GM21423 (cell line): ENCODE measurements around the gene NR0B2.
"Not testable (repeated sequence)": the region's sequence is repeated elsewhere in the genome, so short reads cannot be mapped to it uniquely, and the experiment has no call there.

ENCODE experiments used
- ATAC-seq: cut with Tn5 transposase; IDR thresholded peaks from one replicate; pipeline ENCODE4 v1.9.1; 2021; ENCODE audit warnings: mild to moderate bottlenecking, moderate library complexity; ENCODE audit not compliant: unreplicated experiment

NR0B2 gene, protein sequence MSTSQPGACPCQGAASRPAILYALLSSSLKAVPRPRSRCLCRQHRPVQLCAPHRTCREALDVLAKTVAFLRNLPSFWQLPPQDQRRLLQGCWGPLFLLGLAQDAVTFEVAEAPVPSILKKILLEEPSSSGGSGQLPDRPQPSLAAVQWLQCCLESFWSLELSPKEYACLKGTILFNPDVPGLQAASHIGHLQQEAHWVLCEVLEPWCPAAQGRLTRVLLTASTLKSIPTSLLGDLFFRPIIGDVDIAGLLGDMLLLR

GRCh38 chr1:26913754-26914619 lies at the start of gene NR0B2:
NR0B2 (minus strand) TSS chr1:26913975; CDS start chr1:26913940, 35 bp downstream.
- no peak for ATAC-seq

- no peak for ATAC-seq
Measured at GRCh38 chr1:26961826-26962225, 48.1 kb upstream of the NR0B2 start.

GRCh38 chr1:26960625-26960966 lies 46.8 kb upstream of the NR0B2 start:
- no peak for ATAC-seq

DNA sequence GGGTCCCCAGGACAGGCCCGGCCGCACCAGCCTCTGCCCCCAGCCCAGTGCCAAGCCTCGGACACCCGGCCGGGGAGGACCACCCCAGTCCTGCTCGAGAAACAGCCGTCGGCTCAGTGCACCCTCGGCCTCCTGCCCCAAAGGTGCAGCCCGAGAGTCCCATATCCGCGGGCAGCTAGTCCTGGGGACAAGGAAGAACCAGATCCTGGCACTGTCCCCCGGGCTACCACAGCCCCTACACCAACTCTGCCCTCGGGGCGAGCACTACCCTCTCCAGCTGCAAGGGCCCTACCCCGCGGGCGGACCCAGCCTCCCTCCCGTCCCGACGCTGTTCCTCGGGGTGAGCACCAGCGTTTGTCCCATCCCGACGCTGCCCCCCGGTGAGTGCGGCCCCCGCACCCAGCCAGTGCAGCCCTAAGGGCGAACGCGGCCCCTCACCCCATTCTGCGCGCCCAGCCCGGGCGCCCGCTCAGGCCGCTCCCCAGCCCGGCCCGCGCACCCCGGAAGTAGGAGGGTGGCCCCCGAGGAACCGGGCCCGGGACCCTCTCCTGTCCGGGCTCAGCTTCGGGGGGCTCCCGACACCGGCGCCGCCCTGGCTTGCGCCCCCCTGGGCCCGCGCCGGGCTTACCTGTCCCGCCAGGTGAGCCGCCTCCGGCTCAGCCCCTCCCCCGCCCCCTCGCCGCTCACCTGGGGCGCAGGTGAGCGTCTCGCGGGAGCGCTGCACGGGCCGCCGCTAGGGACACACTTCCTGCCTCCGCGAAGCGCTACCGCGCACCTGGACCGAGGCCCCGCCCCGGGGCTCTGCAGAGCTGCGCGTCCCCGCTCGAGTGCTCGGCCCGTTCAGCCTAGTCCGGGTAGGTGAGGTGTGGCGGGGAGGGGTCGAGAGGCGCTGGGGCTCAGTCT lies 46.2 kb upstream of the NR0B2 start, which contains the start of gene KDF1:
KDF1 (minus strand) TSS at position 747 of the 903 bp plus-strand sequence. CDS start 8,088 bp downstream, outside the sequence.
- no peak for ATAC-seq

- no peak for ATAC-seq
Measured at GRCh38 chr1:26959270-26959669, 45.5 kb upstream of the NR0B2 start.

DNA sequence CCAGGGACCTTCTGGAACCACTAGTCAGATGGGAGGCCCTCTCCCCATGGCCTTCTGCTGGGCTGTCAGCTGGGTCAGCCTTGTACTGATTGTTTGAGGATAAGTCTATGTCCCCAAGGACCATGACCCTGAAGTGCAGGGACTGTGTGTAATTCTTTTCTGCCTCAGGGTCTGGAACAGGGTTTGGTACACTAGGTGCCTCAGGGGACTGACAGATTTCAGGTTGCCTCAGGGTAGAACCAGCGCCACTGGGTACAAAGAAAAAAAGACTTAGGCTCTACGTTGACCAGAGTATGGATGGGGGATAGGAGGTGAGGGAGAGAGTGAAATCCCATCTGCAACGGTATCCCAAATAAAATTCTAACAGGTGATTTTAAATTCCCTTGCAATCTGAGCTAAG lies 43.5 kb upstream of the NR0B2 start:
- no peak for ATAC-seq

- ATAC-seq, result no peak
Measured at GRCh38 chr1:26956321-26956720, 42.5 kb upstream of the NR0B2 start.

GRCh38 chr1:26953374-26953773 lies 39.6 kb upstream of the NR0B2 start:
- no peak for ATAC-seq

- ATAC-seq, result no peak
Measured at GRCh38 chr1:26951821-26952497, 38.2 kb upstream of the NR0B2 start.

- no peak for ATAC-seq
Measured at GRCh38 chr1:26951216-26951615, 37.4 kb upstream of the NR0B2 start.

- no peak for ATAC-seq
Measured at GRCh38 chr1:26950602-26951001, 36.8 kb upstream of the NR0B2 start.

DNA sequence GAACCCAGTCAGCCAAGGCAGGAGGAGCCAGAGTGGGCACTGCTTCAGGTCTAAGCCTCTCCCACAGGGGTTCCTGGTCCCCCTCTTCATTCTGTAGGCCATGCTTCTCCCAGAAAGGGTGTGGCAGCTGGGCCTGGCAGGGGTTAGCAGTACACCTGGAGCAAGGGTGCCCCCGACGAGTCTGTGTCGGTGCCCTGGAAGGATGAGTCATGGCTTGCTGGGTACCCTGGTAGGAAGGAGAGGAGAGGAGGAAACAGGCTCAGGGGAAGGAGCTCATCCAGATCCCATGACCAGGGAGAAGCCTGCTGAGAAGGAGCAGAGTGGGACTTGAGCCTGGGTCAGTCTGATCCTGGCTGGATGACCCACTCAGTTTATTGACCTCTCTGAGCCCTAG lies 36.1 kb upstream of the NR0B2 start:
- no peak for ATAC-seq

- ATAC-seq, result no peak
Measured at GRCh38 chr1:26949266-26949925, 35.6 kb upstream of the NR0B2 start.

DNA sequence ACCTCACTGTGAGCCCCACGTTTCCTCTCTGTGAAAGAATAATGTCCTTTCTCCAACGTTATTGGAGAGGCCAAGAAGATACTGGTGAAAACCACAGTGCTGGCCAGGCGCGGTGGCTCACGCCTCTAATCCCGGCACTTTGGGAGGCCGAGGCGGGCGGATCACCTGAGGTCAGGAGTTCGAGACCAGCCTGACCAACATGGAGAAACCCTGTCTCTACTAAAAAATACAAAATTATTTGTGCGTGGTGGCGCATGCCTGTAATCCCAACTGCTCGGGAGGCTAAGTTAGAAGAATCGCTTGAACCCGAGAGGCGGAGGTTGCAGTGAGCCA lies 34.9 kb upstream of the NR0B2 start:
- not testable (repeated sequence) for ATAC-seq

DNA sequence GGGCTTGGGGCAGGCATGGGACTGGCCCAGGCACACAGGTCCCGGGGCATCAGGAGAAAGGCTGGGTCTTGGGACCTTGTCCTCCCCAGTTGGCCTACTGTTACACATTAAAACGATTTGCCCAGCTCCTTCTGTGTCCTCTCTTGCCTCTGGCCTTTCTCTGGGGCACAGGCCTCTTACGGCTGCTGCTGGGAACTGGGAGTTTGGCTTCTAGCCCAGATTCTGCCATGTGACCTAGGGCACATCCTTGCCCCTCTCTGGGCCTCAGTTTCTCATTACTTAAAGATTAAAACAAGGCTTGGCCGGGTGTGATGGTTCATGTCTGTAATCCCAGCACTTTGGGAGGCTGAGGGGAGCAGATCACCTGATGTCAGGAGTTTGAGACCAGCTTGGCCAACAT lies 32.5 kb upstream of the NR0B2 start:
- no peak for ATAC-seq

DNA sequence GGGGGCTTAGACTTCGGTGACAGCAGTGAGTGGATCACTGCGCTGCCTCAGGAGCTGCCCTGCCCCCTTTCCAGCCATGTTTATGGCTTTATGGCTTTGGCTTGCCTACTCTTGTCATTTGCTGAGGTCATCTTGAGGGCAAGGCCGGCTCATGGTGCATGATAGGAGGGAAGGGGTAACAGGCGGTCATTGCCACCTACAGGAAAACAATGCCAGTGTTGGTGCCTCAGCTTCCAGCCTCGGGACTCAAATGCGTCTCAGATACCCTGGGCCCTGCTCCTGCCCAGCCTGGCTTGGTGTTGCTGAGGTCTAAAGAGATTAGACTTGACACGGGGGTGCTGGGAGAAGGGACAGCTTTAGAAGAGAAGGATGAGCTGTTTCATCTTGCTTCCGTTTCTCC lies 32.0 kb upstream of the NR0B2 start:
- no peak for ATAC-seq

DNA sequence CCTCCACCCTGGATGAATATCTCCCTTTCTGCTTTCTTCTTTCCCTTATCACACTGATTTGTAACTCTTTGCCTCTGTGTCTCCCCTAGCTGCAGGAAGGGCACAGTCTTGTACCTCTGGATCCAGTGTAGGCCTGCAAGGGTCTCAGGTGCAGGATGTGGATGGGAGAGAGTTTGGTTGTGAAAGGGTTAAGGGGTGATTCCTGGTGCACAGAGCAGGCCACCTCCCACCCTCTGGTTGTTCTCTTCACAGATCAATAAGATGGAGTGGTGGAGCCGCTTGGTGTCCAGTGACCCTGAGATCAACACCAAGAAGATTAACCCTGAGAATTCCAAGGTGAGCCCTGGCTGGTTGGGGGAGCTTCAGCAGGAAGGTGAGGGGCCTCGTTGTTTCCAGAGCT lies 31.4 kb upstream of the NR0B2 start:
- no peak for ATAC-seq

DNA sequence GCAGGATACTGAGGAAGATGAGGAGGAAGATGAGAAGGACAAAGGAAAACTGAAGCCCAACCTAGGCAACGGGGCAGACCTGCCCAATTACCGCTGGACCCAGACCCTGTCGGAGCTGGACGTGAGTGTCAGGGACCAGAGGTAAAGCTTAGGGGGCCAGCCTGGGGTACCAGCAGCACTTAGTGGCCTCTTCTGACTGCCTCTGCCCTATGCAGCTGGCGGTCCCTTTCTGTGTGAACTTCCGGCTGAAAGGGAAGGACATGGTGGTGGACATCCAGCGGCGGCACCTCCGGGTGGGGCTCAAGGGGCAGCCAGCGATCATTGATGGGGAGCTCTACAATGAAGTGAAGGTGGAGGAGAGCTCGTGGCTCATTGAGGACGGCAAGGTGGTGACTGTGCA lies 28.9 kb upstream of the NR0B2 start:
- ATAC-seq, result no peak

DNA sequence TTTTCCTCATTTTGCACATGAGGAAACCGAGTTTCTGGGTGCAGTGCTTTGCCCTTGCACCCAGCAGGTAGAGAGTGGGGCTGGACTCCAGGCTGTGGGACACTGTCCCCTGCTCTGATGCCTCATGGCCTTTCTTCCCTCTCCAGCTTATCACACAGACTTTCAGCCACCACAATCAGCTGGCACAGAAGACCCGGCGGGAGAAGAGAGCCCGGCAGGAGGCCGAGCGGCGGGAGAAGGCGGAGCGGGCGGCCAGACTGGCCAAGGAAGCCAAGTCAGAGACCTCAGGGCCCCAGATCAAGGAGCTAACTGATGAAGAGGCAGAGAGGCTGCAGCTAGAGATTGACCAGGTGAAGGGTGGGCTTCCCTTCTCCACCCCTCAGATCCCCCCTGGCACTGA lies 27.5 kb upstream of the NR0B2 start:
- no peak for ATAC-seq

- no peak for ATAC-seq
Measured at GRCh38 chr1:26938659-26939025, 24.9 kb upstream of the NR0B2 start.
